ENCODE measurements around the gene TMEM134. TPM values are rescaled to one million over a fixed set of nuclear protein-coding genes. Genes with fewer than 3 reads are reported as not detected.

Gene TMEM134
- total and polyA plus RNA-seq, 9 of the 15 experiments (the other 6 are each of a cell fraction or from before 2014, with no cell fraction given), result 0.63 to 48.4 (median 10.7) TPM

DNA sequence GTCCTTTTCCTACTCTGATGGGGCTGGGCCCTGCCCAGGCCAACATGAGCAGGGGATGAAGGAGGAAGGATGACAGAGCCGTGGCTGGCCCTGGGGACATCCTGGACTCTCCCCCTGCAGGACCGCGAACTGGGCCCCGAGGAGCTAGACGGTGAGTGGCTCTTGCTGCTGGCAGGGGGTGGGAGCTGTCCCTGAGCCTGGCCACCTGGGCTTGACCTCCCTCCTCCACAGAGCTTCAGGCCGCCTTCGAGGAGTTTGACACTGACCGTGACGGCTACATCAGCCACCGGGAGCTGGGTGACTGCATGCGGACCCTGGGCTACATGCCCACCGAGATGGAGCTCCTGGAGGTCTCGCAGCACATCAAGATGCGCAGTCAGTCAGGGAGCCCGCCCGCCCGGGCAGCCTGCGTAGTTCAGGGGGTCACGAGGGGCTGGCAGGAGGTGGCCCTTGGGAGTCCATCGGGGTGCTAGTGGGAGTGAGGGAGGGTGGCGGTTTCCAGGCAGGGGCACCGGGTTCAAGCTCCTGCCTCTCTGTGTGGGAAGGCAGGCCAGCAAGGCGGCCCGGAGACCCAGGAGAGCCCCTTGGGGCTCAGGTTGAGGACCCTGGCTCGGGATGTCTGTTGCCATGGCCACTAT is 12.9 kb downstream of the TMEM134 start:
- in situ Hi-C loops (cut with MboI), result no loop called here
- Histone ChIP-seq H3K4me3 (no peak overlapping the region), H3K4me2 (ENCODE audit: insufficient read depth, low read length) (no peak overlapping the region), H3K4me1 (replicated peaks in 1 of 2; ENCODE audit: control insufficient read depth in 2 of 2, insufficient read depth in 2 of 2, low read length in 2 of 2) (peaks cover 0 to 47% of the 10 kb centered on the region in 2 experiments; a peak in 2 of 5 replicates), H3K27me3 (ENCODE audit: control insufficient read depth in 2 of 2, insufficient read depth in 2 of 2, low read length in 2 of 2) (no peaks in the 10 kb centered on the region), H3K9ac (ENCODE audit: insufficient read depth in 1 of 2, low read depth in 2 of 2, low read length in 2 of 2) (peak overlapping the region in 1 of 2 experiments; percentile 81; a peak in 2 of 4 replicates), H3K9me3 (replicated peaks; ENCODE audit: control insufficient read depth, insufficient read depth, low read depth, low read length) (no peaks in the 10 kb centered on the region), H3K79me2 (ENCODE audit: control insufficient read depth, insufficient read depth, low read length) (no peaks in the 10 kb centered on the region), H3K27ac (ENCODE audit: extremely low read depth, low read depth, low read length) (no peak overlapping the region), H4K20me1 (replicated peaks; ENCODE audit: control insufficient read depth, insufficient read depth, low read length) (no peaks in the 10 kb centered on the region), H2AFZ (ENCODE audit: low read depth, low read length) (0 out of 2 replicates have a peak overlapping the region, but pooled peaks have one; percentile 37), H3K36me3 (ENCODE audit: control insufficient read depth, insufficient read depth, low read length) (no peaks in the 10 kb centered on the region), H3K9me1 (ENCODE audit: control insufficient read depth, insufficient read depth, low read length) (no peaks in the 10 kb centered on the region)
- ChIA-PET POLR2A (interaction anchor here (0.6 to 1.2 kb wide), 3 partner anchors 11 to 759 kb away, joined by 3 to 4 read pairs (median 3); no protein-coding TSS in a partner anchor), CTCF (ENCODE audit: low intra/inter-chr PET ratio) (no interaction called here)
- DNase-seq (ENCODE audit: extremely low read depth in 1 of 4, low spot score in 3 of 4), result peak in 1 of 4 experiments; percentile 22
- BruUV-seq (replicated peaks), result no TSS peak
- TF ChIP-seq CTBP1 (IDR thresholded peaks at IDR 0.05; ENCODE audit: borderline replicate concordance) (peak; percentile 16; the same call in 1 of the 2 replicates), MTA3 (IDR thresholded peaks at IDR 0.05; ENCODE audit: borderline replicate concordance) (no peak), GTF2F1 (IDR thresholded peaks at IDR 0.05; ENCODE audit: low read depth, low read length) (no peak)
- intact Hi-C loops (cut with micrococcal nuclease), result no loop called here
- peak; percentile 39; the same call in 2 of the 3 replicates for ATAC-seq
- WGBS (ENCODE audit: insufficient coverage, low coverage, missing lambda C conversion rate), result 47% methylated on average over 22 of the region's 25 CpGs
- FAIRE-seq, result no peak

DNA sequence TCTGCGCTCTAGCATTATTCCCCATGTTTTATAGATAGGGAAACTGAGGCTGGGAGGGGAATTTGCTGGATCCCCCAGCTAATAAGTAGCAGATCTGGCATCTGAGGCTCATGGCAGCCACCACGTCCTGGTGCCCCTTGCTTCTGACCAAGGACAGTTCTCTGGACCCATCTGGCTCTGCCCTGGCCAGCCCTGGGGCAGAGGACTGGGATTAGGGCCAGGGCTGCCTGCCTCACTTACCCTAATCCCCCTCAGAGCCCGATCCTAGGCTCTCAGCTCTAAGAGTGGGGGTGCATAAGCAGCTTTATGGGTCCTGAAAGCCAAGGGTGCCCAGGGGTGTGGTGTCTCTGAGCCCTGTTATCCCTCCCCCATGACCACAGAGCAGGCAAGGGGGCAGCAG is 14.0 kb downstream of the TMEM134 start, which contains the start of gene CABP4:
CABP4 (plus strand) TSS at position 301 of the 400 bp plus-strand sequence; CDS start at position 371, 70 bp downstream.
- CTCF ChIA-PET (ENCODE audit: low intra/inter-chr PET ratio), result no interaction called here
- H4K20me1 ChIP-seq (replicated peaks; ENCODE audit: control insufficient read depth, insufficient read depth, low read length), result no peaks in the 10 kb centered on the region
- no peak within 1 kb of the TSS for H3K4me3 ChIP-seq
- no peaks in the 10 kb centered on the region for H3K27me3 ChIP-seq (ENCODE audit: control insufficient read depth in 2 of 2, insufficient read depth in 2 of 2, low read length in 2 of 2)
- H3K9me1 ChIP-seq (ENCODE audit: control insufficient read depth, insufficient read depth, low read length), result no peaks in the 10 kb centered on the region
- intact Hi-C loops (cut with micrococcal nuclease) (no loop called here), in situ Hi-C loops (cut with MboI) (no loop called here)
- peaks cover 0 to 49% of the 10 kb centered on the region in 2 experiments; a peak in 2 of 5 replicates for H3K4me1 ChIP-seq (replicated peaks in 1 of 2; ENCODE audit: control insufficient read depth in 2 of 2, insufficient read depth in 2 of 2, low read length in 2 of 2)
- no peak within 1 kb of the TSS for H3K27ac ChIP-seq (ENCODE audit: extremely low read depth, low read depth, low read length)
- ATAC-seq (no peak), DNase-seq (ENCODE audit: extremely low read depth in 1 of 4, low spot score in 3 of 4) (no peak), FAIRE-seq (no peak)
- H2AFZ ChIP-seq (ENCODE audit: low read depth, low read length), result 0 out of 2 replicates have a peak within 1 kb of the TSS, but pooled peaks have one; percentile 37
- no peaks in the 10 kb centered on the region for H3K79me2 ChIP-seq (ENCODE audit: control insufficient read depth, insufficient read depth, low read length)
- 63% methylated on average over 3 of the region's 3 CpGs for WGBS (ENCODE audit: insufficient coverage, low coverage, missing lambda C conversion rate)
- H3K9me3 ChIP-seq (replicated peaks; ENCODE audit: control insufficient read depth, insufficient read depth, low read depth, low read length), result no peaks in the 10 kb centered on the region
- H3K4me2 ChIP-seq (ENCODE audit: insufficient read depth, low read length), result no peak within 1 kb of the TSS
- H3K9ac ChIP-seq (ENCODE audit: insufficient read depth in 1 of 2, low read depth in 2 of 2, low read length in 2 of 2), result peak within 1 kb of the TSS in 1 of 2 experiments; percentile 81; a peak in 2 of 4 replicates
- BruUV-seq (replicated peaks), result no TSS peak
- POLR2A ChIA-PET, result interaction anchor here (0.6 kb wide), 1 partner anchor 86 kb away, joined by 3 read pairs; no protein-coding TSS in a partner anchor
- no peaks in the 10 kb centered on the region for H3K36me3 ChIP-seq (ENCODE audit: control insufficient read depth, insufficient read depth, low read length)
- TF ChIP-seq KDM1A (IDR thresholded peaks at IDR 0.05) (no peak), CBFB (CRISPR knock-in tag; IDR thresholded peaks at IDR 0.05) (no peak), ZNF274 (IDR thresholded peaks at IDR 0.05; ENCODE audit: borderline replicate concordance, low read depth, low read length) (no peak), HEY1 (CRISPR knock-in tag; IDR thresholded peaks at IDR 0.05; ENCODE audit: borderline replicate concordance) (no peak), SLC30A9 (CRISPR knock-in tag; IDR thresholded peaks at IDR 0.05) (no peak), THAP12 (CRISPR knock-in tag; IDR thresholded peaks at IDR 0.05) (no peak), HOXB6 (CRISPR knock-in tag; IDR thresholded peaks at IDR 0.05; ENCODE audit: borderline replicate concordance) (no peak), TAL1 (IDR thresholded peaks at IDR 0.05) (no peak), DEAF1 (CRISPR knock-in tag; IDR thresholded peaks at IDR 0.05) (no peak)

Measured in K562 (cell line).